Measurements from ENCODE around the gene TMEM150B. TPM values are rescaled to one million over a fixed set of nuclear protein-coding genes. Genes with fewer than 3 reads are reported as not detected.

The TMEM150B gene
- total RNA-seq, 4 donors from 2014 or later, result 2.6 TPM; not detected in 3

DNA sequence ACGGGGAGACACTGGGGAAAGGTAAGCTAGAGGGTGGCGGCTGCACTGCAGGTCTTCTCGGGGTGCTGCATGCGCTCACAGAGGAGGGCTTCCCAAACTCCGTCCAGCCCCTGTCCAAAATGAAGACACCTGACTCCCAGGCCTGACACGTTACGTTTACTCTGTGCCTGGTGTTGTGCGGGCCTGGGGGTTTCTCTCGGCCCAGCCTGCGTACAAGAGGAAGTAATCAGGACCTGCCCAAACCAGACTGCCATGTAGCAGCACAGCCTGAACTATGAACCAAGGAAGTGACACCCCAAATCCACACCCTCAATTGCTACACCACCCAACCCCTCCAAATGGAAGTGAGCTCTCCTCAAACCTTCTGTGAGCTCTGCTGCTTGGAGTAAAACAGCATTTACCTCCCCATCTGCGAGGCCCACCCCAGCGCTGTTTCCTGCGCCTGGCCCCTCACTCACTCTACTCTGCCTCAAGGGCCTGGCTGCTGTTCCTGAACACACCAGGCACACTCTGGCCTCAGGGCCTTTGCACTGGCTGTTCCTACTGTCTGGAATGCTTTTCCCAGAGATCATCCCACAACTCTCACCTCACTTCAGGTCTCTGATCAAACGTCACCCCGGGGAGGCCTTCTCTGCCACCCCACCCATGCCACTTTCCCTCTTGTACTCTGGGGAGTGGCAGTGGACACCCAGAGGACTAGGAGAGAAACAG, 48.3 kb downstream of the TMEM150B start:
- no peaks in the 10 kb centered on the region for H3K36me3 ChIP-seq
- intact Hi-C loops (cut with DNase I; ENCODE audit: low total_unique reads), result no loop called here

DNA sequence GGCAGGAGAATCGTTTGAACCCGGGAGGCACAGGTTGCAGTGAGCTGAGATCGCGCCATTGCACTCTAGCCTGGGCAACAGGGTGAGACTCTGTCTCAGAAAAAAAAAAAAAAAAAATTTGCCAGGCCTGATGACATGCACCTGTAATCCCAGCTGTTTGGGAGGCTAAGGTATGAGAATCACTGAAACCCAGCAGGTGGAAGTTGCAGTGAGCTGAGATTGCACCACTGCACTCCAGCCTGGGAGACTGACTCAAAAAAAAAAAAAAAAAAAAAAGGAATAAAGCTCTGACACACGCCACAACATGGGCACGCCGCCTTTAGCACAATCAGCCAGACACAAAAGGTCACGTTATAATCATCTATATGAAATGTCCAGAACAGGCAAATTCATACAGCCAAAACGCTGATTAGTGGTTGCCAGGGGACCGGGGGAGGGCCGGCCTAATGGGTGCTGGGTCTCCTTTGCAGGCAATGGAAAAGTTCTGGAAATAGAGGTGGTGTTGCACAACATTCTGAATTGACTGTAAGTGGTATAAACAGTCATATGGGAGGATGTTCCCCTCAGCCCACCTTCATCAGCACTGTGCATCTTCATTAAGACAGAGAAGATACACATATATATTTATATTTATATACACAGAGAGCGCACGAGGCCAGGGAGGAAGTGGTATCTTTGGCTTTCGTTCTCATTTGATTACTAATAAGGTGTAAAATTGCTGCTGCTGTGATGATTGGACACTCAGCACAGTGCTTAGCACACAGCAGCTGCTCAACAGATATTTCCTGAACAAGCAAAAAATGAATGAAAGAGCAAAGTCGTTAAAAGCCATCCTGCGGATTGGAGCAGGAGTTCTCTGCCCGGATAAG, 49.1 kb downstream of the TMEM150B start:
- Histone ChIP-seq H3K9me3 (no peaks in the 10 kb centered on the region), H3K27me3 (no peaks in the 10 kb centered on the region), H3K4me1 (no peaks in the 10 kb centered on the region), H3K36me3 (no peaks in the 10 kb centered on the region), H3K4me3 (no peak overlapping the region), H3K27ac (no peak overlapping the region)
- intact Hi-C loops (cut with DNase I; ENCODE audit: low total_unique reads), result no loop called here
- TF ChIP-seq POLR2A (IDR thresholded peaks at IDR 0.05), result no peak
- TF ChIP-seq, protein P1, sequence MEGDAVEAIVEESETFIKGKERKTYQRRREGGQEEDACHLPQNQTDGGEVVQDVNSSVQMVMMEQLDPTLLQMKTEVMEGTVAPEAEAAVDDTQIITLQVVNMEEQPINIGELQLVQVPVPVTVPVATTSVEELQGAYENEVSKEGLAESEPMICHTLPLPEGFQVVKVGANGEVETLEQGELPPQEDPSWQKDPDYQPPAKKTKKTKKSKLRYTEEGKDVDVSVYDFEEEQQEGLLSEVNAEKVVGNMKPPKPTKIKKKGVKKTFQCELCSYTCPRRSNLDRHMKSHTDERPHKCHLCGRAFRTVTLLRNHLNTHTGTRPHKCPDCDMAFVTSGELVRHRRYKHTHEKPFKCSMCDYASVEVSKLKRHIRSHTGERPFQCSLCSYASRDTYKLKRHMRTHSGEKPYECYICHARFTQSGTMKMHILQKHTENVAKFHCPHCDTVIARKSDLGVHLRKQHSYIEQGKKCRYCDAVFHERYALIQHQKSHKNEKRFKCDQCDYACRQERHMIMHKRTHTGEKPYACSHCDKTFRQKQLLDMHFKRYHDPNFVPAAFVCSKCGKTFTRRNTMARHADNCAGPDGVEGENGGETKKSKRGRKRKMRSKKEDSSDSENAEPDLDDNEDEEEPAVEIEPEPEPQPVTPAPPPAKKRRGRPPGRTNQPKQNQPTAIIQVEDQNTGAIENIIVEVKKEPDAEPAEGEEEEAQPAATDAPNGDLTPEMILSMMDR (IDR thresholded peaks at IDR 0.05), result no peak
- DNase-seq, result no peak

More for the DNA sequence above, 48.3 kb downstream of the TMEM150B start:
- TF ChIP-seq, protein P1 (IDR thresholded peaks at IDR 0.05), result no peak
- TF ChIP-seq POLR2A (IDR thresholded peaks at IDR 0.05), result no peak
- Histone ChIP-seq H3K4me1 (no peaks in the 10 kb centered on the region), H3K9me3 (no peaks in the 10 kb centered on the region), H3K27ac (no peak overlapping the region), H3K27me3 (no peaks in the 10 kb centered on the region), H3K4me3 (no peak overlapping the region)
- DNase-seq, result no peak

DNA sequence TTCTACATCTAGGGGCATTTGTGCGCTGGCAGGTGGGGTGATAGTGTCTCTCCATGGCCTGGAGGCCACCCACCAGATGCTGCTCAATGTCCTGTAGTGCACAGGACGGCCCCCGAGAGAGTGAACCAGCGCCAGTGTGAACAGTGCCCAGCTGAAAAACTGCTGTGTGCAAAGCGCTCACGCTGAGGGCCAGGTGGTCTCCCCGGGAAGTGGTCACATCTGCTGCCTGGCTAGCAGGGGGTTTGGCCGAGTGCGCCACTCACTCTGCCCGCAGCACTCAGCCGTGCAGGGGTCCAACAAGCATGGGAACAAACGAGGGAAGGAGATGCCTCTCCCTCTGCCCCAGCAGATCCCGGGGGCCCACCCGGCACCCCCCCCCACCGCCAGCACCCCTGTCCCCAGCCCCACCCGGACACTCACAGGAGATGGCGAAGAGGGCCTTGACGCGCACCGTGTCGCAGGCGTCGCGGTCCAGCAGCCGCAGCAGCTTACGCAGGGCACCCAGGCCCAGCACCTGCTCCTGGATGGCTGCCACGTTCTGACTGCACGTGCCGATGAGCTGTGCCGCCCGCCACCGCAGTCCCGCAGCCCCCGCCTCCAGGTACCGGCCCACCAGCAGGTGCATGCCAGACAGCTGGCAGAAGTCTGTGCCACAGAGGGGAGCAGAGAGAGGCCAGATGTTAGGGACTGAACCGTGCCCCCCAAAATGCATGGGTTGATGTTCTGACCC, 51.0 kb downstream of the TMEM150B start:
- H3K9me3 ChIP-seq, result no peaks in the 10 kb centered on the region
- intact Hi-C loops (cut with DNase I; ENCODE audit: low total_unique reads), result no loop called here
- H3K27me3 ChIP-seq, result no peaks in the 10 kb centered on the region
- TF ChIP-seq, protein P1 (IDR thresholded peaks at IDR 0.05), result no peak
- TF ChIP-seq POLR2A (IDR thresholded peaks at IDR 0.05), result no peak
- no peaks in the 10 kb centered on the region for H3K4me1 ChIP-seq
- H3K27ac ChIP-seq, result no peak overlapping the region
- DNase-seq, result no peak
- no peaks in the 10 kb centered on the region for H3K36me3 ChIP-seq
- H3K4me3 ChIP-seq, result no peak overlapping the region

DNA sequence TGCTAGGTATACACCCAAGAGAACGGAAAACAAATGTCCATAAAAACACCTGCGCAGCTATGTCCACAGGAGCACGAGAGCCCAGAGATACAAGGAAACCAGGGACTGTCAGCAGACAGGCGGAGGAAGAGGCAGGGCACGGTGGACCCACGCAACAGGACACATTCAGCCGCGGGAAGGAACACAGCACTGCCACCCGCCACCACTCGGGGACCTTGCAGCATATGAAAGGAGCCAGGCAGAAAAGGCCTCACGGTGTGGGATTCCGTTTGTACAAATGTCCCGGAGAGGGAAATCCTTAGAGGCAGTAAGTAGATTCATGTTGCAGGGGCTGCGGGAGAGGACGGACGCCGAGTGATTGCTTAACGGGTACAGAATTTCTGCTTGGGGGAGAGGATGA, 53.0 kb downstream of the TMEM150B start:
- Histone ChIP-seq H3K9me3 (no peaks in the 10 kb centered on the region), H3K27me3 (no peaks in the 10 kb centered on the region), H3K4me3 (no peak overlapping the region), H3K27ac (no peak overlapping the region), H3K4me1 (no peaks in the 10 kb centered on the region), H3K36me3 (no peaks in the 10 kb centered on the region)
- intact Hi-C loops (cut with DNase I; ENCODE audit: low total_unique reads), result no loop called here
- DNase-seq, result no peak
- no peak for TF ChIP-seq POLR2A (IDR thresholded peaks at IDR 0.05)
- TF ChIP-seq, protein P1 (IDR thresholded peaks at IDR 0.05), result no peak

Measured in uterus (tissue), 4 donors.